Prostate gland (tissue), 2 donors: ENCODE data around the gene NIPSNAP2. TPM values are rescaled to one million over a fixed set of nuclear protein-coding genes. Genes with fewer than 3 reads are reported as not detected.

Experiments
- DNase-seq: peaks from one replicate; pipeline ENCODE4 v3.0.0-alpha.2; 2019; ENCODE audit warnings: low spot score
- H3K27ac ChIP-seq, 2 donors: fragments of 200-600 bp; sonication (generic); 2 replicates each; pipeline ENCODE4 v1.5.1; 2017 to 2019
- H3K27me3 ChIP-seq: fragments of 200-600 bp; sonication (generic); replicated peaks from 2 replicates; pipeline ENCODE4 v1.5.1; 2019; ENCODE audit not compliant: insufficient read depth
- H3K36me3 ChIP-seq, 2 donors: fragments of 200-600 bp; sonication (generic); 1 replicate in 1 of 2; 2 replicates in 1 of 2; pipeline versions ENCODE4 v1.5.1 to v1.8.1; 2017 to 2019
- H3K4me1 ChIP-seq: fragments of 200-600 bp; sonication (generic); replicated peaks from 2 replicates; pipeline ENCODE4 v1.5.1; 2019
- H3K4me3 ChIP-seq, 2 donors: fragments of 200-600 bp; sonication (generic); 2 replicates each; pipeline ENCODE4 v1.5.1; 2017 to 2019
- H3K9me3 ChIP-seq: fragments of 200-600 bp; sonication (generic); 2 replicates; pipeline ENCODE4 v1.5.1; 2017
- POLR2A ChIP-seq: fragments of 450-650 bp; IDR thresholded peaks from one replicate; pipeline ENCODE4 v1.6.1; 2016; ENCODE audit warnings: antibody characterized with exemption, mild to moderate bottlenecking
- POLR2AphosphoS5 ChIP-seq: sonication (generic); formaldehyde crosslinking; IDR thresholded peaks from one replicate; pipeline ENCODE4 v1.6.1; 2017; ENCODE audit warnings: antibody characterized with exemption
- WGBS: methylation state at CpG from one replicate; pipeline ENCODE4 v1.1.5; 2018; 5-methylcytosine and 5-hydroxymethylcytosine counted together
- intact Hi-C: fragments of 100-400 bp; cut with DNase I; formaldehyde crosslinking; loops from one replicate; pipeline ENCODE4 v1.14.2; 2022
- total RNA-seq, 2 donors: library from RNA; depleted of rRNA; stranded (reverse); fragments of >200 nt; gene quantifications; one replicate each; pipeline ENCODE4 v1.1.0, GENCODE V29; 2016
- TF ChIP-seq, protein P1 (sequence below), 4 experiments: fragments of 200-600 bp in 2 of 4; fragments of 450-650 bp in 2 of 4; sonication (generic) in 2 of 4; IDR thresholded peaks; 1 replicate in 3 of 4; 2 replicates in 1 of 4; pipeline ENCODE4 v1.5.1; 2016 to 2019; ENCODE audit warnings: antibody characterized with exemption in 4 of 4, mild to moderate bottlenecking in 2 of 4, moderate library complexity in 2 of 4

The NIPSNAP2 gene
- total RNA-seq, 2 donors from 2014 or later: 83.3 to 84.0 TPM

DNA sequence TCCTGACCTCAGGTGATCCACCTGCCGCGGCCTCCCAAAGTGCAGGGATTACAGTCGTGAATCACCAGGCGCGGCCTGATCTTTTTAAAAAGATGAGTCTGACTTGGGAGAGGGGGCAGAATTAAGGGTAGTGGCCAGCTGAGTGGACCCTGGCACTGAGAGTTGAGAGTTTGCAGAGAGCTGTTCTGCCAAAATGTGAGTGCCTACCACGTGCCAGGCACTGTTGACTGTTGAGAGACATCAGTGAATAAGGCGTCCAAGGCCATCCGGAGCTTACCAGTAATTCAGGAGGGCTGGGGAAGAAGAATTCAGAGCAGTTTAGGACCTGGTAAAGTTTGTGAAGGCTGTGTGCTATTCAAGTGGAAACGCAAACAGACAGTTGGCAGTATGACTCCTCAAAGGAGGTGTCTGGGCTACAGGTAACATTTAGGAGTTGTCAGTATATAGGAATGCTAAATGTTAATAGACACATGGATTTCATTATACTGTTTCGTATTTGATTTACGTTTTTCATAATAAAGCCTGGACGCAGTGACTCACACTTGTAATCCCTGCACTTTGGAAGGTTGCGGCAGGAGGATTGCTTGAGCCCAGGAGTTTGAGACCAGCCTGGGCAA, 1.5 kb downstream of the NIPSNAP2 start:
- Histone ChIP-seq H3K27ac (peak overlapping the region; percentile 85 to 96), H3K4me3 (no peak overlapping the region), H3K4me1 (peaks cover 8% of the 10 kb centered on the region), H3K27me3 (no peaks in the 10 kb centered on the region), H3K36me3 (no peaks in the 10 kb centered on the region), H3K9me3 (no peaks in the 10 kb centered on the region)
- intact Hi-C loops: loop anchor here (10.0 kb wide), 2 partner anchors 89 to 321 kb away; partner anchors contain the start of genes CCT6A and PSPH
- 33% methylated on average over 13 of the region's 13 CpGs for WGBS
- TF ChIP-seq POLR2AphosphoS5 (peak; percentile 71), POLR2A (no peak)
- TF ChIP-seq, protein P1, sequence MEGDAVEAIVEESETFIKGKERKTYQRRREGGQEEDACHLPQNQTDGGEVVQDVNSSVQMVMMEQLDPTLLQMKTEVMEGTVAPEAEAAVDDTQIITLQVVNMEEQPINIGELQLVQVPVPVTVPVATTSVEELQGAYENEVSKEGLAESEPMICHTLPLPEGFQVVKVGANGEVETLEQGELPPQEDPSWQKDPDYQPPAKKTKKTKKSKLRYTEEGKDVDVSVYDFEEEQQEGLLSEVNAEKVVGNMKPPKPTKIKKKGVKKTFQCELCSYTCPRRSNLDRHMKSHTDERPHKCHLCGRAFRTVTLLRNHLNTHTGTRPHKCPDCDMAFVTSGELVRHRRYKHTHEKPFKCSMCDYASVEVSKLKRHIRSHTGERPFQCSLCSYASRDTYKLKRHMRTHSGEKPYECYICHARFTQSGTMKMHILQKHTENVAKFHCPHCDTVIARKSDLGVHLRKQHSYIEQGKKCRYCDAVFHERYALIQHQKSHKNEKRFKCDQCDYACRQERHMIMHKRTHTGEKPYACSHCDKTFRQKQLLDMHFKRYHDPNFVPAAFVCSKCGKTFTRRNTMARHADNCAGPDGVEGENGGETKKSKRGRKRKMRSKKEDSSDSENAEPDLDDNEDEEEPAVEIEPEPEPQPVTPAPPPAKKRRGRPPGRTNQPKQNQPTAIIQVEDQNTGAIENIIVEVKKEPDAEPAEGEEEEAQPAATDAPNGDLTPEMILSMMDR (IDR thresholded peaks at IDR 0.05): no peak
- DNase-seq: peak; percentile 83

DNA sequence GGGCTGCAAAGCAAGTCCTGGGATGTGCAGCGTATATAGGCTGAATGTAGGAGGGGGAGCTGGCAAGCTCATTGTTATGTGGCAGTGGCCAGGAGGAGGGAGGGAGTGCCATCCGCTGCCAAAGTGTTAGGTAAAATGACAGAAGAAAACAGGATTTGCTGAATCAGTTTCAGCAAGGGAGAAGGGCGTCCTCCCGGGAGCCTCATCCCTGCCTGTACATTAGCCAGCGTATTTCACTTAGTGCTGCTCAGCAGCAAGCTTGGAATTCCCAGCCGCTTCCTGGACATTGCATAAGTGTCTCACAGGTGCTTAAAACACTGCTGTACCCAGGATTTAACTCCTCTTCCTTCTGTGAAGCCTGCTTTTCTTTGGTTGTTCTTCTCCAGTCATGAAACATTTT, 2.5 kb downstream of the NIPSNAP2 start:
- H3K4me3 ChIP-seq: no peak overlapping the region
- no peaks in the 10 kb centered on the region for H3K9me3 ChIP-seq
- DNase-seq: peak; percentile 35
- TF ChIP-seq, protein P1 (IDR thresholded peaks at IDR 0.05): no peak
- TF ChIP-seq POLR2AphosphoS5 (no peak), POLR2A (no peak)
- H3K36me3 ChIP-seq: no peaks in the 10 kb centered on the region
- intact Hi-C loops: loop anchor here (10.0 kb wide), 2 partner anchors 88 to 322 kb away; partner anchors contain the start of genes CCT6A and PSPH
- H3K27me3 ChIP-seq: no peaks in the 10 kb centered on the region
- peaks cover 9% of the 10 kb centered on the region for H3K4me1 ChIP-seq
- peak overlapping the region; percentile 85 to 96 for H3K27ac ChIP-seq
- WGBS: 49% methylated on average over 6 of the region's 6 CpGs

DNA sequence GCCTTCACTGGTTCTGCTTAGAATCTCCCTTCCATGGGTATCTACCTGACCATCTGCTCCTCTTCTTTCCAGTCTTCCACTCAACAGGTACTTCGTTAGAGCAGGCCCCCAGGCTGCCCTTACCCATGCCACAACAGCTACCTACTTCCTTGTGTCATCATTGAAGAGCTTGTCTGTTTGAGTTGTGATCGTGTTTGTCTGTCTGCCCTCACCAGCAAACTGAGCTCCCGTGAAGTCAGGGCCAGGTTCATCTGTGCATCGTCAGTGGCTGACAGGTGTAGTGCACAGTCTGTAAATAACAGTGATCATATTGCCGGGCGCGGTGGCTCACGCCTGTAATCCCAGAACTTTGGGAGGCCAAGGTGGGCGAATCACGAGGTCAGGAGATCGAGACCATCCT, 5.0 kb downstream of the NIPSNAP2 start:
- no peaks in the 10 kb centered on the region for H3K36me3 ChIP-seq
- no peak overlapping the region for H3K4me3 ChIP-seq
- DNase-seq: no peak
- TF ChIP-seq POLR2AphosphoS5 (no peak), POLR2A (no peak)
- TF ChIP-seq, protein P1 (IDR thresholded peaks at IDR 0.05): no peak
- no peaks in the 10 kb centered on the region for H3K27me3 ChIP-seq
- intact Hi-C loops: loop anchor here (10.0 kb wide), 2 partner anchors 85 to 325 kb away; partner anchors contain the start of genes CCT6A and PSPH
- H3K4me1 ChIP-seq: peaks cover 9% of the 10 kb centered on the region
- no peaks in the 10 kb centered on the region for H3K9me3 ChIP-seq
- WGBS: 90% methylated on average over 11 of the region's 11 CpGs
- no peak overlapping the region for H3K27ac ChIP-seq

DNA sequence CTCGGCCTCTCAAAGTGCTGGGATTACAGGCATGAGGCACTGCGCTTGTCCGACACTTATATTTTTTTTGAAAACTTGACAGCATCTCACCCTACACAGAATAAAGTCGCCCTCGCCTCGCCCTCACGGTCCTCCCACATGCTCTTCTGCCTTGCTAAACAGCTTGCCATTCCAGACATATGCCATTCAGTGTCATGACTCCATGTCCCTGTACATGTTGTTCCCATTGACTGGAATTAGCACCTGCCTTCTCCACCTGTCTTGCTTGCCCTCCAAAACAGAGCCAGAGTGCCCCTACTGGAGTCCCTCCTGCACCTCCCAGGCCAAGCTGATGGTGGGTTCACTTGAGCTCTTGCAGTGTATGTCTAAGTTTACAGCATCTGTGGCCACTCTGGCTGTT, 6.2 kb downstream of the NIPSNAP2 start:
- Histone ChIP-seq H3K4me3 (no peak overlapping the region), H3K9me3 (no peaks in the 10 kb centered on the region), H3K27ac (no peak overlapping the region), H3K27me3 (no peaks in the 10 kb centered on the region), H3K36me3 (no peaks in the 10 kb centered on the region), H3K4me1 (peaks cover 9% of the 10 kb centered on the region)
- DNase-seq: no peak
- WGBS: 84% methylated on average over 7 of the region's 7 CpGs
- intact Hi-C loops: no loop called here
- TF ChIP-seq POLR2AphosphoS5 (no peak), POLR2A (no peak)
- TF ChIP-seq, protein P1 (IDR thresholded peaks at IDR 0.05): no peak

DNA sequence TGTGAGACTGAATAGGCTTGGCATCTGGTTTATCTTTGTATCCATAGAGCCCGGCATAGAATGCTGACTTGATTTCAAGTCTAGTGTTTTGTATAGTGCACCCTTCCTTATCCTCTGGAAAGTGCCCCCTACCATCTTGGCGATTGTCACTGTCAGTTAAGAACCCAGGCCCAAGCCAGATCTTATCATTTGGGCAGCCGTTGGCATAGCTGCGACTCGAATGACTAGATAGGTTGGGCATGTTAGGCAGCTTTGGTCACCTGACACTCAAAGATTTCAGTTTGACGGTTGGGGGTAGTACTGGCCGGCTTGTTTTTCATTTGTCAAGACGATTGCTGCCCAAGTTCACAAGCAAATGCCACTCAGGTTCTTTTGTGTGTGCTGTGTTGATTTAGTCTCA, 6.6 kb downstream of the NIPSNAP2 start:
- H3K4me1 ChIP-seq: peaks cover 9% of the 10 kb centered on the region
- DNase-seq: no peak
- no peak overlapping the region for H3K4me3 ChIP-seq
- no peaks in the 10 kb centered on the region for H3K27me3 ChIP-seq
- intact Hi-C loops: no loop called here
- 33% methylated on average over 8 of the region's 8 CpGs for WGBS
- TF ChIP-seq POLR2AphosphoS5: no peak
- TF ChIP-seq, protein P1 (IDR thresholded peaks at IDR 0.05): no peak
- TF ChIP-seq POLR2A: no peak
- H3K36me3 ChIP-seq: no peaks in the 10 kb centered on the region
- H3K9me3 ChIP-seq: no peaks in the 10 kb centered on the region
- H3K27ac ChIP-seq: no peak overlapping the region
